Measurements from ENCODE around the gene KIF21A. TPM values are rescaled to one million over a fixed set of nuclear protein-coding genes. Genes with fewer than 3 reads are reported as not detected.

Gene KIF21A
- total and polyA plus RNA-seq, 2 donors (not counting 1 experiment from before 2014, with no cell fraction given) = 2.5 to 5.9 TPM

DNA sequence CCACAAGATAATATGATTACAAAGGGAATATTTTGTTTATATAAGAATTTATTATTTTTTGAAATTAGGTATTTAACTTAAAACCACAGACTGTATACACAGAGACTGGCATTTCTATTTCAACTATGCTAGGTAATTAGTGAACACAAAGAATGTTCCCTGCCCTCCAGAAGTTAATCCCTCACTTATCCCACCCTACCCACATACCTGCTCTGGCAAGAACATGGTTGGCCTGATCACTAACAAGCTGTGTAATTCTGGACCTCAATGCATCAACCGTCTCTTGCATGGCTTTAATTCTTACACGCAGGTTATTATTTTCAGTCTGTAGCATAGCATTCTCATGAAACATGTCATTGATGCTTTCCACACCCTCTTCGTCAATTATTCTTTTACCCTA lies 85.9 kb downstream of the KIF21A start:
- Histone ChIP-seq H3K27ac (ENCODE audit: insufficient read depth, low read length) (no peak overlapping the region), H3K9ac (ENCODE audit: insufficient read depth, low read length) (no peak overlapping the region), H3K4me1 (ENCODE audit: control insufficient read depth, extremely low read depth, insufficient read depth, low read length) (no peaks in the 10 kb centered on the region), H3K79me2 (ENCODE audit: control insufficient read depth, insufficient read depth, low read length) (no peaks in the 10 kb centered on the region), H3K36me3 (ENCODE audit: control insufficient read depth, insufficient read depth, low read length) (no peaks in the 10 kb centered on the region), H3K27me3 (ENCODE audit: control insufficient read depth, insufficient read depth, low read length) (no peaks in the 10 kb centered on the region), H3K9me3 (ENCODE audit: control insufficient read depth, insufficient read depth, low read depth, low read length) (no peaks in the 10 kb centered on the region), H4K20me1 (ENCODE audit: control insufficient read depth, extremely low read depth, insufficient read depth, low read length) (no peaks in the 10 kb centered on the region), H3K4me2 (ENCODE audit: extremely low read depth, insufficient read depth, low read length) (no peak overlapping the region), H3K4me3 (replicated peaks in 1 of 4; ENCODE audit: control extremely low read depth in 1 of 4, insufficient read depth in 1 of 4, low read depth in 3 of 4, low read length in 4 of 4) (no peak overlapping the region), H2AFZ (ENCODE audit: low read length) (no peak overlapping the region)
- no peak for TF ChIP-seq CTCF (conservative IDR thresholded peaks at IDR 0.05 in 1 of 2, IDR thresholded peaks at IDR 0.05 in 1 of 2; ENCODE audit: low read depth in 1 of 2, low read length in 2 of 2)
- no peak for TF ChIP-seq EZH2 (IDR thresholded peaks at IDR 0.05; ENCODE audit: low read length, missing control alignments)
- no peak for DNase-seq (ENCODE audit: low read depth in 2 of 2)

GRCh38 chr12:39355841-39356240 lies 87.1 kb downstream of the KIF21A start:
- Histone ChIP-seq H3K27me3 (ENCODE audit: control insufficient read depth, insufficient read depth, low read length) (no peaks in the 10 kb centered on the region), H3K9me3 (ENCODE audit: control insufficient read depth, insufficient read depth, low read depth, low read length) (no peaks in the 10 kb centered on the region), H3K36me3 (ENCODE audit: control insufficient read depth, insufficient read depth, low read length) (no peaks in the 10 kb centered on the region), H4K20me1 (ENCODE audit: control insufficient read depth, extremely low read depth, insufficient read depth, low read length) (no peaks in the 10 kb centered on the region), H3K4me2 (ENCODE audit: extremely low read depth, insufficient read depth, low read length) (no peak overlapping the region), H3K4me3 (replicated peaks in 1 of 4; ENCODE audit: control extremely low read depth in 1 of 4, insufficient read depth in 1 of 4, low read depth in 3 of 4, low read length in 4 of 4) (no peak overlapping the region), H3K4me1 (ENCODE audit: control insufficient read depth, extremely low read depth, insufficient read depth, low read length) (no peaks in the 10 kb centered on the region), H3K79me2 (ENCODE audit: control insufficient read depth, insufficient read depth, low read length) (no peaks in the 10 kb centered on the region), H2AFZ (ENCODE audit: low read length) (no peak overlapping the region), H3K27ac (ENCODE audit: insufficient read depth, low read length) (no peak overlapping the region), H3K9ac (ENCODE audit: insufficient read depth, low read length) (no peak overlapping the region)
- DNase-seq (ENCODE audit: low read depth in 2 of 2) = no peak
- TF ChIP-seq EZH2 (IDR thresholded peaks at IDR 0.05; ENCODE audit: low read length, missing control alignments) (no peak), CTCF (conservative IDR thresholded peaks at IDR 0.05 in 1 of 2, IDR thresholded peaks at IDR 0.05 in 1 of 2; ENCODE audit: low read depth in 1 of 2, low read length in 2 of 2) (no peak)

DNA sequence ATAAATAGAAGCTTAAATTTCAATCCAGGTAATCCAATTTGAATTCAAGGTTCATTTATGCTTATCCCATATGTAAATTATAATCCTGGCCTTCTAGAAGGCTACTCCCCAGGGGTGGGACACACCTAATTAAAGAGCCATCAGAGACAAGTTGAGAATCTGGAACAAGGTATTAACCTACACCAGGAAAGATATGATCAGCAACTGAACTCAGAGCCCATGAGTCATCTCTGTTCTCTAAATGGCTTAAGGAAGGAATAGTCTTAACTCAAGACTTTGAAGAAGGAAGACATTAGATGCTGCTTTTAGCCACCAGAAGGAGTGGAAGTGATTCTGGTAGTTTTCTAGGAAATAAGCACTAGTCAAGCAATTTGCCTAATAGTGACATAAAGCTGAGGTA lies 88.0 kb downstream of the KIF21A start:
- TF ChIP-seq EZH2 (IDR thresholded peaks at IDR 0.05; ENCODE audit: low read length, missing control alignments) = no peak
- no peak for TF ChIP-seq CTCF (conservative IDR thresholded peaks at IDR 0.05 in 1 of 2, IDR thresholded peaks at IDR 0.05 in 1 of 2; ENCODE audit: low read depth in 1 of 2, low read length in 2 of 2)
- H3K4me1 ChIP-seq (ENCODE audit: control insufficient read depth, extremely low read depth, insufficient read depth, low read length) = no peaks in the 10 kb centered on the region

More for the DNA sequence above, 88.0 kb downstream of the KIF21A start:
- Histone ChIP-seq H3K36me3 (ENCODE audit: control insufficient read depth, insufficient read depth, low read length) (no peaks in the 10 kb centered on the region), H2AFZ (ENCODE audit: low read length) (no peak overlapping the region), H3K9ac (ENCODE audit: insufficient read depth, low read length) (no peak overlapping the region), H3K27ac (ENCODE audit: insufficient read depth, low read length) (no peak overlapping the region), H3K4me2 (ENCODE audit: extremely low read depth, insufficient read depth, low read length) (no peak overlapping the region), H3K79me2 (ENCODE audit: control insufficient read depth, insufficient read depth, low read length) (no peaks in the 10 kb centered on the region), H3K27me3 (ENCODE audit: control insufficient read depth, insufficient read depth, low read length) (no peaks in the 10 kb centered on the region), H3K9me3 (ENCODE audit: control insufficient read depth, insufficient read depth, low read depth, low read length) (no peaks in the 10 kb centered on the region), H4K20me1 (ENCODE audit: control insufficient read depth, extremely low read depth, insufficient read depth, low read length) (no peaks in the 10 kb centered on the region), H3K4me3 (replicated peaks in 1 of 4; ENCODE audit: control extremely low read depth in 1 of 4, insufficient read depth in 1 of 4, low read depth in 3 of 4, low read length in 4 of 4) (no peak overlapping the region)
- DNase-seq (ENCODE audit: low read depth in 2 of 2) = no peak
